Epidermal melanocyte (primary cell): ENCODE results near the gene APC2.

Source experiments
- DNase-seq: peaks from one replicate; pipeline ENCODE4 v3.0.0; 2011; ENCODE audit warnings: low spot score; ENCODE audit not compliant: insufficient read length

The APC2 gene

GRCh38 chr19:1465191-1466016 is 15.5 kb downstream of the APC2 start:
- no peak for DNase-seq

GRCh38 chr19:1466018-1466460 is 16.1 kb downstream of the APC2 start:
- DNase-seq = no peak

GRCh38 chr19:1466461-1467214 is 16.7 kb downstream of the APC2 start:
- DNase-seq = no peak

- DNase-seq = no peak
These were observed 17.2 kb downstream of the APC2 start for GRCh38 chr19:1467215-1467489.

GRCh38 chr19:1467490-1468273 is 17.8 kb downstream of the APC2 start:
- no peak for DNase-seq

GRCh38 chr19:1468274-1468820 is 18.4 kb downstream of the APC2 start:
- DNase-seq = no peak

GRCh38 chr19:1468821-1469254 is 18.9 kb downstream of the APC2 start:
- DNase-seq = no peak

GRCh38 chr19:1469255-1470054 is 19.5 kb downstream of the APC2 start:
- DNase-seq = no peak

GRCh38 chr19:1470055-1470304 is 20.1 kb downstream of the APC2 start:
- DNase-seq = no peak

- DNase-seq = no peak
These were observed 20.5 kb downstream of the APC2 start for GRCh38 chr19:1470305-1471009.

GRCh38 chr19:1471010-1471514 is 21.1 kb downstream of the APC2 start:
- no peak for DNase-seq

GRCh38 chr19:1471515-1472160 is 21.7 kb downstream of the APC2 start:
- peak; percentile 20 for DNase-seq

- DNase-seq = peak; percentile 15
These were observed 22.5 kb downstream of the APC2 start for GRCh38 chr19:1472231-1473084.

- DNase-seq = peak; percentile 17
These were observed 23.3 kb downstream of the APC2 start for GRCh38 chr19:1473085-1473851.

GRCh38 chr19:1474011-1474764 is 24.3 kb downstream of the APC2 start:
- peak; percentile 18 for DNase-seq

- DNase-seq = peak; percentile 15
These were observed 24.9 kb downstream of the APC2 start for GRCh38 chr19:1474765-1475351.
